Heart right ventricle (tissue), 16 donors: ENCODE data around the gene CDH13. TPM values are rescaled to one million over a fixed set of nuclear protein-coding genes. Genes with fewer than 3 reads are reported as not detected.
A peak's percentile ranks its signal among the peaks of the same experiment; 100 is the strongest.

Experiments
- ATAC-seq, 8 donors: fragments of 200-7000 bp; cut with Tn5 transposase; one replicate each; pipeline ENCODE4 v1.9.1; 2020; ENCODE audit warnings: mild to moderate bottlenecking in 8 of 8, moderate library complexity in 8 of 8, moderate number of reproducible peaks in 1 of 8
- DNase-seq, 2 donors: peaks; one replicate each; pipeline ENCODE4 v3.0.0-alpha.2; 2020
- H3K27ac ChIP-seq, 10 donors: fragments of 200-600 bp; sonication (generic) in 2 of 10; one replicate each; pipeline versions ENCODE4 v1.5.0 to v1.8.0; 2020 to 2022; ENCODE audit warnings: mild to moderate bottlenecking in 3 of 10
- H3K27me3 ChIP-seq, 7 donors: fragments of 200-600 bp; one replicate each; pipeline ENCODE4 v1.8.0; 2021 to 2022; ENCODE audit warnings: mild to moderate bottlenecking in 2 of 7
- H3K36me3 ChIP-seq, 9 donors: fragments of 200-600 bp; sonication (generic) in 1 of 9; one replicate each; pipeline versions ENCODE4 v1.5.0 to v1.8.0; 2020 to 2022; ENCODE audit warnings: mild to moderate bottlenecking in 2 of 9
- H3K4me1 ChIP-seq, 9 donors: fragments of 200-600 bp; sonication (generic) in 1 of 9; one replicate each; pipeline versions ENCODE4 v1.5.0 to v1.8.0; 2020 to 2022; ENCODE audit warnings: mild to moderate bottlenecking in 4 of 9
- H3K4me3 ChIP-seq, 10 donors: fragments of 200-600 bp; sonication (generic) in 2 of 10; one replicate each; pipeline versions ENCODE4 v1.5.0 to v1.8.0; 2020 to 2022; ENCODE audit warnings: mild to moderate bottlenecking in 7 of 10, moderate library complexity in 2 of 10
- H3K9me3 ChIP-seq, 11 donors: fragments of 200-600 bp in 10 of 11; sonication (generic) in 2 of 11; one replicate each; pipeline versions ENCODE4 v1.5.0 to v1.8.0; 2013 to 2022; ENCODE audit warnings: mild to moderate bottlenecking in 2 of 11, control low read depth in 1 of 11, moderate library complexity in 1 of 11
- WGBS, 2 donors: extraction: QIAGEN DNeasy Blood & Tissue Kit; methylation state at CpG; one replicate each; pipeline ENCODE4 v1.1.7; 2013; ENCODE audit warnings: inconsistent platforms in 1 of 2; 5-methylcytosine and 5-hydroxymethylcytosine counted together
- intact Hi-C, 10 donors: fragments of 100-400 bp; cut with DNase I; formaldehyde crosslinking; loops; one replicate each; pipeline versions ENCODE4 v1.11.1 to v1.14.2; 2022
- polyA plus RNA-seq, 2 donors: library from polyadenylated mRNA; stranded (reverse); fragments of 200-250 nt; gene quantifications; one replicate each; pipeline ENCODE4 v1.2.3, GENCODE V29; 2013
- total RNA-seq, 10 donors: library from RNA; stranded (reverse); fragmentation: NEBNext Ultra II Directional in 3 of 10; extraction: Animal tissue kit (Norgen Biotek cat#: 25700) in 3 of 10; gene quantifications; one replicate each; pipeline versions ENCODE4 v1.2.1 to v1.2.4, GENCODE V29; 2021 to 2023
- TF ChIP-seq, protein P1 (sequence below), 9 donors: fragments of 200-600 bp; sonication (generic) in 2 of 9; IDR thresholded peaks; one replicate each; pipeline versions ENCODE4 v1.5.0 to v1.8.0; 2021 to 2022; ENCODE audit warnings: antibody characterized with exemption in 9 of 9, mild to moderate bottlenecking in 5 of 9, moderate library complexity in 1 of 9
- donor health status: Arrhythmogenic right ventricular cardiomyopathy.
- donor health status: ischemic (EF 13 %, LVEDD 7.1; RV severe dilation, severe dysfunction).
- donor health status: healthy with polysubstance abuse.
- donor health status: DM: no; HTN: yes; CAD: no.
- donor health status: DM: no; HTN: no; CAD: no.
- donor health status: ischemic (EF 25% LVEDD 6.9; RV normal size, moderate dysfunction).
- donor health status: ischemic (EF 25% LVEDD 5.7; RV mildly dilated, moderate dysfunction).
- donor health status: healthy.
- donor health status: DM: yes; HTN: yes; CAD: no.
- donor health status: Ischemic cardiomyopathy.
- donor health status: ischemic (EF 35%, LVEDD 5.7; RV mildly dilated, moderate dysfunction).
- donor health status: nonischemic (EF 11% LVEDD 7.7; RV severe dilation, severe dysfunction).
- donor health status: DM: yes; HTN: yes; CAD: no.
- donor health status: PGD.
- donor health status: ischemic (EF 29% LVEDD 5.4; RV normal size, mild dysfunction).
- donor health status: nonischemic (EF 23%, LVEDD 6.1; RV moderate dilation, normal function).

The CDH13 gene
- total and polyA plus RNA-seq, 12 donors = 15.5 to 221 (median 168) TPM

DNA sequence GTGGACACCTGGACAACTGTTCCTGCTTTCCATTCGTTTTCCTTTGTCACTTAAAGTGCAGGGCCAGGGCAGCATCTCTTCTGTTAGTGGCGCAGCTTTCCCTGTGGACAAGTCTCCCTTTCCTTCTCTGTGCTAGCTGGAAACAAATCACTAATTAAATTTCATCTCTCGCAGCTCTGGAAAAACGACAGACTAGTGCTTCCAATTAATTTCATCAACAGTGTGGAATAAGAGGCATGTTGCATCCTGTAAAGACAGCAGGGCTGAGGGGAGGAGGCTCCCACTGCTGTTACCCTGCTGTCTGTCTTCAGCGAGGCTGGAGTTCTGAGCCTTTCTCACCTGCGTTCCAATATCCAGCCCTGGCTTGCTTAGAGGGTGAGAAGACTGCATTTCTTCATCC is 828.9 kb downstream of the CDH13 start:
- DNase-seq (no peak), ATAC-seq (no peak)
- intact Hi-C loops = no loop called here
- H3K4me3 ChIP-seq = no peak overlapping the region
- WGBS, 2 donors = 84 to 93% methylated on average over 6 of the region's 6 CpGs
- H3K36me3 ChIP-seq = no peaks in the 10 kb centered on the region
- H3K4me1 ChIP-seq = no peaks in the 10 kb centered on the region
- H3K27me3 ChIP-seq = no peaks in the 10 kb centered on the region
- no peaks in the 10 kb centered on the region for H3K9me3 ChIP-seq
- TF ChIP-seq, protein P1, sequence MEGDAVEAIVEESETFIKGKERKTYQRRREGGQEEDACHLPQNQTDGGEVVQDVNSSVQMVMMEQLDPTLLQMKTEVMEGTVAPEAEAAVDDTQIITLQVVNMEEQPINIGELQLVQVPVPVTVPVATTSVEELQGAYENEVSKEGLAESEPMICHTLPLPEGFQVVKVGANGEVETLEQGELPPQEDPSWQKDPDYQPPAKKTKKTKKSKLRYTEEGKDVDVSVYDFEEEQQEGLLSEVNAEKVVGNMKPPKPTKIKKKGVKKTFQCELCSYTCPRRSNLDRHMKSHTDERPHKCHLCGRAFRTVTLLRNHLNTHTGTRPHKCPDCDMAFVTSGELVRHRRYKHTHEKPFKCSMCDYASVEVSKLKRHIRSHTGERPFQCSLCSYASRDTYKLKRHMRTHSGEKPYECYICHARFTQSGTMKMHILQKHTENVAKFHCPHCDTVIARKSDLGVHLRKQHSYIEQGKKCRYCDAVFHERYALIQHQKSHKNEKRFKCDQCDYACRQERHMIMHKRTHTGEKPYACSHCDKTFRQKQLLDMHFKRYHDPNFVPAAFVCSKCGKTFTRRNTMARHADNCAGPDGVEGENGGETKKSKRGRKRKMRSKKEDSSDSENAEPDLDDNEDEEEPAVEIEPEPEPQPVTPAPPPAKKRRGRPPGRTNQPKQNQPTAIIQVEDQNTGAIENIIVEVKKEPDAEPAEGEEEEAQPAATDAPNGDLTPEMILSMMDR (IDR thresholded peaks at IDR 0.05) = no peak
- H3K27ac ChIP-seq = no peak overlapping the region

- Histone ChIP-seq H3K4me3 (no peak overlapping the region), H3K27me3 (no peaks in the 10 kb centered on the region), H3K9me3 (no peaks in the 10 kb centered on the region), H3K4me1 (no peaks in the 10 kb centered on the region), H3K27ac (no peak overlapping the region), H3K36me3 (no peaks in the 10 kb centered on the region)
- WGBS, 2 donors = 59 to 60% methylated on average over 8 of the region's 8 CpGs
- intact Hi-C loops = no loop called here
- DNase-seq (peak in 1 of 2 donors; percentile 47), ATAC-seq (peak in 7 of 8 donors; percentile 25 to 67 (median 51))
- TF ChIP-seq, protein P1 (IDR thresholded peaks at IDR 0.05) = no peak
Observed at GRCh38 chr16:83456934-83457333, 830.2 kb downstream of the CDH13 start.

DNA sequence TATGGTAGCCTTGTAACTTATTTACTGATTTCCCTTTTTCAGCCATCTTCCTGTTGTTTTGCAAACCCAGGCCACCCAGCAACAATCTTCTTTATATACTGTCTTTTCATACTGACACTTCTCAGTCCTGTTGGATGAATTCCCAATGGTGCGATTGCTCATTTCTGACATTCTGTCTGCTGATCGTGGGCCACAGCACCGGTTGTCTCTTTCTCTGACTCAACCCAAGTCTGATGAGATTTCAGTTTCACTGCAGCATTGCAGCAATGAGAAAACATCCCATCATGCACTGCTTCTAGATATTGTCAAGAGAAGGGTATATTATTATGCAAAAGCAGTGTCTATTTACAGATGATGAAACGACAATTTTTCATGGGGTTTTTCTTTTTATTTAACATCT is 831.8 kb downstream of the CDH13 start:
- H3K27ac ChIP-seq = no peak overlapping the region
- H3K4me3 ChIP-seq = no peak overlapping the region
- TF ChIP-seq, protein P1 (IDR thresholded peaks at IDR 0.05) = no peak
- intact Hi-C loops = no loop called here
- H3K36me3 ChIP-seq = no peaks in the 10 kb centered on the region
- ATAC-seq (no peak), DNase-seq (no peak)
- H3K27me3 ChIP-seq = no peaks in the 10 kb centered on the region
- no peaks in the 10 kb centered on the region for H3K4me1 ChIP-seq
- no peaks in the 10 kb centered on the region for H3K9me3 ChIP-seq
- WGBS, 2 donors = 57 to 71% methylated on average over 4 of the region's 4 CpGs

DNA sequence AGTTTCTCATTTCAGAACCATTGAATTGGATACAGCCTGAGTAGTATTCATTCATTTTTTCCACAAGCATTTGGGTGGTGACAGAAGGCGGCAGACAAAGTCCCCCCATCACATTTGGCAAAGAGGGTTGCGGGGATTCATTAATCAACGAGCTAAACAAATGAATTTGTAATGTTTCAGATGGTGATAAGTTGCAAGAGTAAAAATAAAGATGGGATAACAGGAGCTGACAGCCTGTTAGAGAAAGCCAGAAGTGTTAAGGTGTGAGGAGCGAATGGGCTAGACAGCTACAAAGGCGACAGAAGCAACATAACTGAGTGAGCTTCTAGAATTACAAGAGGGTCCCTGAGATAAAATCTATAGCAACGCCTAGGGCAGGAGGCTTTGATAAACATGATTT is 838.2 kb downstream of the CDH13 start:
- DNase-seq = no peak

More for the DNA sequence above, 838.2 kb downstream of the CDH13 start:
- H3K27ac ChIP-seq = no peak overlapping the region
- H3K27me3 ChIP-seq = no peaks in the 10 kb centered on the region
- no peak for ATAC-seq
- TF ChIP-seq, protein P1 (IDR thresholded peaks at IDR 0.05) = no peak
- WGBS, 2 donors = 60 to 65% methylated on average over 6 of the region's 6 CpGs
- H3K4me1 ChIP-seq = no peaks in the 10 kb centered on the region
- intact Hi-C loops = no loop called here
- no peaks in the 10 kb centered on the region for H3K9me3 ChIP-seq
- H3K36me3 ChIP-seq = no peaks in the 10 kb centered on the region
- H3K4me3 ChIP-seq = no peak overlapping the region
